ENCODE data around the gene HPS1.

DNA sequence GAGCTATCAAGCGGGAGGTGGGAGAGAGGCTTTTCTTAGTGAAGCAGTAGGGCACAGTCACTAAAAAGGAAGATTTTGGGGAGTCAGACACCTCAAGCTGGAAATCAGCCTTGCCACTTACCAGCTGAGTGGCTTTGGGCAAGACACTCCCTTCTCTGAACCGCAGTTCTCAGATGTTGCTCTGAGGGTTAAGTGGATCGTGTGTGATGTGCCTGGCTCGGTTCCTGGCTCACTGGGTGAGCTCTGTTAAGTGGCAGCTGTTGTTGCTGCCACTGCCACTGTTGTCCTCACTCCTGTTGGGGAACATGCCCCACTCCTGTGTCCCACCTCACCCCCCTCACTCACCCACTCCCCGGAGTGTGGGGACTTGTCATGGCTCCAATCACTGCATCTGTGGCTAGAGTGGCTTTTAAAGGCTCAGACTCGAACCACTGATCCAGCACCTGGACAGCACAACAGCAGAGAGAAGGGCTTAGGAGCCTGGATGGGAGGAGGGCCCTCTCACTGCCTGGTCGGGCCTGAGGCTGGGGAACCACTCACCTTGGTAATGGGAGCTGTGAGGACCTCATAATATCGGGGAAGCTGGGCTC, 51.8 kb downstream of the HPS1 start:
- TF ChIP-seq, protein P1, sequence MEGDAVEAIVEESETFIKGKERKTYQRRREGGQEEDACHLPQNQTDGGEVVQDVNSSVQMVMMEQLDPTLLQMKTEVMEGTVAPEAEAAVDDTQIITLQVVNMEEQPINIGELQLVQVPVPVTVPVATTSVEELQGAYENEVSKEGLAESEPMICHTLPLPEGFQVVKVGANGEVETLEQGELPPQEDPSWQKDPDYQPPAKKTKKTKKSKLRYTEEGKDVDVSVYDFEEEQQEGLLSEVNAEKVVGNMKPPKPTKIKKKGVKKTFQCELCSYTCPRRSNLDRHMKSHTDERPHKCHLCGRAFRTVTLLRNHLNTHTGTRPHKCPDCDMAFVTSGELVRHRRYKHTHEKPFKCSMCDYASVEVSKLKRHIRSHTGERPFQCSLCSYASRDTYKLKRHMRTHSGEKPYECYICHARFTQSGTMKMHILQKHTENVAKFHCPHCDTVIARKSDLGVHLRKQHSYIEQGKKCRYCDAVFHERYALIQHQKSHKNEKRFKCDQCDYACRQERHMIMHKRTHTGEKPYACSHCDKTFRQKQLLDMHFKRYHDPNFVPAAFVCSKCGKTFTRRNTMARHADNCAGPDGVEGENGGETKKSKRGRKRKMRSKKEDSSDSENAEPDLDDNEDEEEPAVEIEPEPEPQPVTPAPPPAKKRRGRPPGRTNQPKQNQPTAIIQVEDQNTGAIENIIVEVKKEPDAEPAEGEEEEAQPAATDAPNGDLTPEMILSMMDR (IDR thresholded peaks at IDR 0.05) = no peak
- TF ChIP-seq CHD2 (IDR thresholded peaks at IDR 0.05; ENCODE audit: low read length, partially characterized antibody) (no peak), SIN3A (IDR thresholded peaks at IDR 0.05; ENCODE audit: borderline replicate concordance, low read depth, low read length) (no peak), YY1 (IDR thresholded peaks at IDR 0.05; ENCODE audit: low read depth) (no peak), POLR2AphosphoS5 (IDR thresholded peaks at IDR 0.05; ENCODE audit: low read depth, low read length) (no peak), REST (IDR thresholded peaks at IDR 0.05; ENCODE audit: low read depth, low read length) (no peak), RCOR1 (IDR thresholded peaks at IDR 0.05; ENCODE audit: low read length) (no peak), TAF1 (IDR thresholded peaks at IDR 0.05; ENCODE audit: borderline replicate concordance, low read depth, low read length) (no peak), EZH2phosphoT487 (IDR thresholded peaks at IDR 0.05; ENCODE audit: borderline replicate concordance, low read depth) (no peak)

All from SK-N-SH (cell line).